Activated T-cell treated with anti-CD3 and anti-CD28 coated beads, Interleukin-2, amount 50 U/mL, for 1 hour (primary cell): Measurements from ENCODE around the gene CLEC2L.
"Not testable (repeated sequence)": the region's sequence is repeated elsewhere in the genome, so short reads cannot be mapped to it uniquely, and the experiment has no call there.

Experiments used
- DNase-seq: peaks from one replicate; pipeline ENCODE4 v3.0.0-alpha.2; 2020

CLEC2L gene

DNA sequence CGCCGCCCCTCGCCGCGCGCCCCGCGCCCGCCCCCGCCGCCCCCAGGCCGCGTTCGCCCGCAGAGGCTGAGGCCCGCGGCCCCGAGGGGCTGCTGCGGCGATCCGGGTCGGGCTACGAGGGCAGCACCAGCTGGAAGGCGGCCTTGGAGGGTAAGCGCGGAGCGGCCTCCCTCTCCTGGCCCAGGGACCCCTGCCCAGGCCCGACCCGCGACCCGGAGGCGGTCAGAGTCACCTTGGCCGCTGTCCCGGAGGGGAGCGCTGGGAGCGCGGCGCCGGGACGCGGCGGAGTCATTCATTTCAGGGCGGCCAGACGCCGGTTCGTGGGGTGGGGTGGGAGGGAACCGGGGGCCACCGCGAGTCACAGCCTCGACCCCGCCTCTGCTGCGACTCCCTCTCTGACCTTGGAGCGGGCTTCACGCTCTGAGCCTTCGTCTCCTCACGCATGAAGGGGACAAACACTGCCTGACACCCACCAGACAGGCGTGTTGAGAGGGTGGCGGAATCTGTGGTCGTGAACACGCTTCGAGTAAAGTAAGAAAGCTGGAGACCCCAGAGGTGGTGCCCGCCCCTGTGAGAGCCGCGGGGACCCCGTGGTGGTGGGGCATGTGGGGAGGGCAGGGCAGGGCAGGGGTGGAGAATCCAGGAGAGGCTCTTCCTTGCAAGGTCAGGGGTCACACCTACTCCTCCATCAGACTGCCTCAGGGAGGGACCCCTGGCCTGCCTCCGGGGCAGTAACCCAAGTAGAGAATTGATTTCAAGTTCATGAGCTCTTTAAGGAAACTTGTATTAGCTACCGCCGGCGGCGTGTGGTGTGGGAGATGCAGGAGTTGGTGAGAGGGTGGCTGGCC, 707 bp downstream of the CLEC2L start:
- DNase-seq, result no peak

DNA sequence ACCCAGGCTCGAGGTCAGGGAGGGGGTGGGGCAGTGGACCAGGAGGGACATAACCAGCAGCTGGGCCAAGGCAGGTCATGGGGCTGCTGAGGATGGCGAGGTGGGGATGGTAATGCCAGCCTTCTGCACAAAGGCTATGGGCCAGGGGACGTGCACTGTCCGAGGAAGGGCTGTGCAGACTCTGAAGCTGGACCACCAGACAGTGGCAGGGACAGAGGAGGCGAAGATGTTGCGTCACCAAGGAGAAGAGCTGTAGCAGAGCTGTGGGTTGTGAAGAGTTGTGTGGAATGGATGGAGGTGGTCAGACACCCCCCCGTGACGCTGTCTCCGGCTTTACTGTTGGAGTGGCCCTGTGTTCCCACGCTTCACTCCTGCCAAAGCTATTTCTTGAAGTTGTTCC, 1.8 kb downstream of the CLEC2L start:
- DNase-seq, result no peak

DNA sequence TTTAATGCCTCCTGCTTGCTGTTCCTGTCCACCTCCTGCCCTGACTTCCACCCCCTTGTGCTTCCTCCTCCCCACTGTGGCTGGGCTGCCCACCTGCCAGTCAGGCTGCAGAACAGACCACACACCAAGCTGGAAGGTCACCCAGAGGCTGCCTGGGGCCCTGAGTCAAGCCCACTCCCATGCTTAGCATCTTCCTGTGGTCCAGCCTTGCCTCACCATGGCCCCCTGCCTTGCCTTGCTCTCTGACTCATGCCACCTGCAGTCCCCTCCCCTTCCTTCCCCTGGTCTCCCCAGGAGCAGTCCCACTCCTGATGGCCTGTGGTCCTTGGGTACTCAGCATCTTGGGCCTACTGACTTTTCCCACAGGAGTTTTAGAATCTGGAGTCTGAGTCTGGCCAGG, 2.3 kb downstream of the CLEC2L start:
- DNase-seq, result no peak

DNA sequence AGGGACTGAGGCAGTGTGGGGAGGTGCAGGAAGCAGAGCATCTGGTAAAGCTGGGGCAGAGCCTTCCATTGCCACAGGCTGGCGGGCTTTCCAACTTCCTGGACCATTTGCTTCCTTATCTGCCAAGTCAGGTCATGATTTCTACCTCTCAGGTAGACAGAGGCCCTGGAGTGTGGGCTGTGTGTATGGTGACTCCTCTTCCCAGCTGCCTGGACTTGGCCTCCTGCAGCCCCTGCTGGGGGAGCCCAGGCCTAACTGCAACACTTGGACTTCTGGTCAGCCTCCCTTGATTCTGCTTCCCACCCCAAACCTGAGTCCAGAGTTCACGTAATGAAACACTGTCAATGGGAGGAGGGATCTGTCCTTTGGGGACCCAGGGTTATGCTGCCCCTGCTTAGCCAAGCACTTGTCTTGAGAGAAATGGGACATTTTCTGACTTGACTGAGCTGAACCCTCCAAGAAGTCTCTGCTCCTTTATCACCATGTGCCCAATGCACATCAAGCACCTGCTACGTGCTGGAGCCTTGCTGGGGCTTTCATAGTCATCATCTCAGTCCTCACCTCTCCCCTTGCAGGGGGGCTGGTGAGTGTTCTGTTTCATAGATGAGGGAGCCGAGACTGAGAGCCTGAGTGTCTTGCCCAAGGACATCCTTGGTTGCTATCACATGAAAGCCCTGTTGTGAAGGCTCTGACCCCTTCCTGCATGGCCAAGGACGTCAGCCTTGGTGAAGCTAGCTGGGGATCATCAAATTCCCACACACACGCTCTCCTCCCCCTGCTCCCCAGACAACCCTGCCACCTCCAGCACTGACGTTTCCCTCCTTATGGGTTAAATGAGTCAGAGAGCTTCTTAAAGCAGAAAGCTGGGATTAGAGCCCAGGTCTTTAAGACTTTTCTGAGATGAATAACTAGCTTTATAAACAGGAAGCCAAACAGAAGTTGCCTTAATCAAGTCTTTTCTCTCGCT, 3.4 kb downstream of the CLEC2L start:
- DNase-seq, result no peak

DNA sequence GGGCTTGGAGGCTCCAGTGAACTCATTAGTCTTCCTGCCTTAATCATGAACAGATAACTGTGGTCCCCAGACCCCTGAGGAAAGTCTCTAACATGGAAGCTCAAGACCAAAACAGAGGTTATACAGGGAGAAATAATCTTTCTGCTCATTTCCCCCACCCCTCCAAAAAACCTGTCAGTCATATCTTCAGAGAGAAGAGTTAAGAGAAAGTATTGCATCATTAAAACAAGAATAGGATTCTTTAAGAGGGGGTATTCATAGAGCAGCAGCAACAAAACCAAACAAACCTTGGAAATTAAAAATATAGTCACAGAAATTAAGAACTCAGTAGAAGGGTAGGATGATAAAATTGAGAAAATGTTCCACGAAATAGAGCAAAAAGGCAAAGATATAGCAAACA, 7.6 kb downstream of the CLEC2L start:
- no peak for DNase-seq

DNA sequence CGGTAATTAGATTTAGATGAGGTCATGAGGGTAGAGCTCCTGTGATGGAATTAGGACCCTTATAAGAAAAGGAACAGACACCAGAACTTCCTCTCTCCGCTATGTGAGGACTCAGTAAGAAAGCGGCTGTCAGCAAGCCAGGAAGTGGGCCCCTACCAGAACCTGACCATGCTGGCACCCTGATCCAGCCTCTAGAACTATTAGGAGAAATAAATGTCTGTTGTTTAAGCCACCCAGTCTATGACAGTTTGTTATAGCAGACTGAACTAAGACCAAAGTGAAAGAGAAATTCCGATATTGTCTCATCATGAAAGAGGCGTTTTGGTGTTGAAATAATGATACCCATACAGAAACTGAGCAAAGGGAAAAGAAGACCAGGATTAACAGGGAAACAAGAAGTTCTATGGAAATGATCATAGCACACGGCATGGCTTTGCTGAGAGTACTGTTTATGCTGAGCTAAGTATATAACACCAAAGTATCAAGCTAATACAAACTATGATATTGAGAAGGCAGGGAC, 9.2 kb downstream of the CLEC2L start:
- no peak for DNase-seq

DNA sequence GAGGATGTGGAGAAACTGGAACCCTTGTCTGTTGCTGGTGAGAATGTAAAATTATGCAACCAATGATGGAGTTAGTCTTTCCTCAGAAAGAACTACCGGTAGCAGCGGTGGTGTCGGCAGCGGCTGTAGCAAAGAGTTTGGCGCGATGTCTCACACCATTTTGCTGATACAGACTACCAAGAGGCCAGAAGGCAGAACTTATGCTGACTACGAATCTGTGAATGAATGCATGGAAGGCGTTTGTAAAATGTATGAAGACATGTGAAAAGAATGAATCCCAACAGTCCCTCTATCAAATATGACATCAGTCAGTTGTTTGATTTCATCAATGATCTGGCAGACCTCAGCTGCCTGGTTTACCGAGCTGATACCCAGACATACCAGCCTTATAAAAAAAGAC, 10.6 kb downstream of the CLEC2L start:
- DNase-seq, result no peak

DNA sequence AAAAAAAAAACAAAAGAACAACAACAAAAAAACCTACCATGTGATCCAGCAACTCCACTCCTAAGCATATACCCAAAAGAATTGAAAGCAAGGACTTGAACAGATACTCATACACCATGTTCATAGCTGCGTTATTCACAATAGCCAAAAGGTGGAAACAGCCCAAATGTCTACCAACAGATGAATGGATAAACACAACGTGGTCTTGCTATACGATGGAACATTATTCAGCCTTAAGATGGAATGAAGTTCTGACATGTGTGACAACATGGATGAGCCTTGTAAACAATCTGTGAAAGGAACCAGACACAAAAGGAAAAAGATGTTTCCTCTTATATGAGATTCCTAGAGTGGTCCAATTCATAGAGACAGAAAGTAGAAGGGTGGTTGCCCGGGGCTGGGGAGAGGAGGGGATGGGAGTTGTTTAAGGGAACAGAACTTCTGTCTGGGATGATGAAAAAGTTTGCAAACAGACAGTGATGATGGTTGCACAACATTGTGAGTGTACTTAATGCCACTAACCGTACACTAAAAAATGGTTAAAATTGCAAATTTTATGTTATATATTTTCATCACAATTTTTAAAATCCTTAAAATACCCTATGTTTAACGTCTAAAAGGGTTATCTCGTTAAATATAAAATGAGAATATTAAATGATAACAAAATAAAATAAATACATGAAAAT, 11.6 kb downstream of the CLEC2L start:
- no peak for DNase-seq

DNA sequence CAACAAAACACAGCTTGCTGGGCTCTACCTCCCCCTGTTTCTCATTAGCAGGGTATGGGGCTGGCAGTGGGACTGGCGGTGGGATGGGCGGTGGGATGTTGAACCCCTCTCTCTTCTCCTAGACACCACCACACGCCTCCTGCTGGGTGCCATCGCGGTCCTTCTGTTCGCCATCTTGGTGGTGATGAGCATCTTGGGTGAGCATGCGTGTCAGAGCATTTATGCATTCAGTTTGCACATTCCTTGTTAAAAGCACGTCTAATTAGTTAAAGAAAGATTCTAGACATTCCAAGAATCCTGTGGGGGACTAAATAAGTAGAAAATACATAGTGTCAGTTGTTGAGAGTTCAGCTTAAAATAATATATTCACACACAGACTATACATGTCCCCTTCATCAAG, 12.7 kb downstream of the CLEC2L start:
- no peak for DNase-seq

DNA sequence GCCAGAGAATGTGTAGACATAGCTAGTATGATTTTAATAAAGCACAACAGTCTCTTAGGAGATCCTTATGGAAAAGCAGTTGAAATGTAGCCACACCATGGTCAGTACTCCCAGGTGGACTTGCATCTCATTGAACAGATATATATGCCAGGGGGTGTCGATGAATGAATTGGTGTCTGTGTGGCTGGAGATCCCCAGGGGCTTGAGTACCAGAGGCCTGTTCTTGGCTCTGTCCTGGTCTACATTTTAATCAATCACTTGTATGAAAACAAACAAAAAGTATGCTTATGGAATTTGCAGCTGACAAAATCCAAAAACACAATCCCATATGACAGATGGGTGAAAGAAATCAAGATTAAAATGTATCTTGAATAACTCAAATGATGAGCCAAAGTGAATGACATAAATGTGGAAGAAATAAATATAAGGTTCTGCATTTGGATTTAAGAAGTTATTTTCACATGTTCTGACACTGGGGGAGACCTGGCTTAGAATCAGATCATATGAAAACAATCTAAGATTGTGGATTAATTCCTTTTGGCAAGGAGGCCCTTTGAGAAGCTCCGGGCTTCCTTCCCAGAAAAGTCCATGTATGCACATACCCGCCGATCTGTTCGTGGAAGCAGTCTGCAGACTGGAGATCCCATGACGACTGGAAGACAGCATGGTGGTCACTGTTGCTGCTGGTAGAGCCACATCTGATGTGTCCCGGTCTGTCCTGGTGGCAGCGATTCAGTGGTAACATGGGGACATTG, 15.6 kb downstream of the CLEC2L start:
- no peak for DNase-seq

DNA sequence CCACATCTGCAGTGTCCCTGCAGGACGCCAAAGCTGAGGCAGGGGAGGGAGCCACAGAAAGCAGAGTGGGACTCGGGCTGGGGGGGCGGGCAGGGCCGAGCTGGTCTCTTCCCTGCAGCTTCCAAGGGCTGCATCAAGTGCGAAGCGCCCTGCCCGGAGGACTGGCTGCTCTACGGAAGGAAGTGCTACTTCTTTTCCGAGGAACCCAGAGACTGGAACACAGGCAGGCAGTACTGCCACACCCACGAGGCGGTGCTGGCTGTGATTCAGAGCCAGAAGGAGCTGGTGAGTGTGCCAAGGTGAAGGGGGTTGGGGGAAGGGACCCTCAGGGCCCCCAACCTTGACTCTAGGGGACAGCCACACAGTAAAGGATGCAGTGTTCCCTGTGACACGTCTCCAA, 16.7 kb downstream of the CLEC2L start:
- no peak for DNase-seq

DNA sequence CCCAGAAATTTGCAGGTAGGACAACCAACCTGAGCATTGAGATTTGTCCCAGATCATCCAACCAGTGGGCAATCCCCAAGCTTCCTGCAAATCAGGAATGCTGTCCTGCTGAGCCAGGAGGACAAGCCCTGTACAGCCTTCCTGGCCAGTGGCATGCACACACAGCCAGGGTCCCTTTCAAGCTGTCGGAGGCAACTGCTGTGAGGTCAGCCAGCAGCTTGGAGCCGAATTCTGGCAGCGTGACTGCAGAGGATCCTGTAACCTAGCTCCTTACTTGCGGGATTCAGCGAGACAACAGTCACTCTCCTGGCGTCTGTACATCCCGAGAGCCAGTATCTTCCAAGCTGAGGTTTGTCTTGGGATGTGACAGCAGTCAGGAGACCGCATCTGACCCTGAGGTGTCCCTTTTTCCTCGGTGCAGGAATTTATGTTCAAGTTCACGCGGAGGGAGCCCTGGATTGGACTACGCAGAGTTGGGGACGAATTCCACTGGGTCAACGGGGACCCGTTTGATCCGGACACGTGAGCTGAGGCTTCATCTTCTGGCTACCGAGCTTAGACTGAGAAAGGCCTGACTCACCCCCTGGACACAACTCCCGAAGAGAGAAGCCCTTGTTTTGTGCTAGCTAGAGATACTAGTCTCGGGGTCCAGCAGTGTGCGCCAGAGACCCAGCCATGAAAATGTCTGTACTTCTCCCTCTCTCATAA, 18.3 kb downstream of the CLEC2L start:
- DNase-seq, result no peak

DNA sequence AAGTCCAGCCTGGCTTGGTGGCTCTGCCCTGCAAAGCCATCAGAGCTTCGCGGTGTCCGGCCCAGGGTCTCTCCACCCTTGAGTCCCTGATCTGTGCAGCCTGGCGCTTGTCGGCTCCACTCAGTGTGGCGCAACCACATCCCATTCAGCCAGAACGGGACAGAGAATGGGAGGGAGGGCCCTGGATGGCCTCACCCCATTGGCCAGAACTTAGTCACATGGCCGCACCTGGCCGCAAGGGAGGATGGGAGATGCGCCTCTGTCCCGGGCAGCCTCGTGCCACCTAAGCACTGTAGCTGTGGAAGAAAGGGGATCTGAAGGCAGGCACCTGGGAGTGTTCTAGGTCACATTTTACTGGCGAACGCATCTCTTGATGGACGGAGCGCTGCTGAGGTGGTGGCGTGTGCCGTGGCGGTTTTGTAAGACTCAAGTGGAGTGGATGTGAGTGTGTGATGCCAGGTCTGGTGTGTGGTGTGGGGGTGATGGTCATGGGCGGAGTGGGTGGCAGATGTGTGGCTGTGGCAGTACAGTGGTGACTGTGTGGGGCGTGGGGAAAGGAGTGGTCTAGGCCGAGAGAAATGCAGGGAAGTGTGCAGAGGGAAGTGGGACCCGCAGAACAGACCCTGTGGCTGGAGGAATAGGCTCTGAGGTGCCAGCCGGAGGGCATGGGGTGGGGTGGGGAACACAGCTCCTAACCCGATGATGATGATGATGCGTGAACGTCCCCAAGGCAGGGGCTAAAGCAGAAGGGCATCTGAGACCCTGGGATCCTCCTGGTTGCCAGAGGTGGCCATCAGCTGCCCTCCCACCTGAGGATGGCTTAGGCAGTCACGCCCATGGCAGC, 19.0 kb downstream of the CLEC2L start:
- no peak for DNase-seq

DNA sequence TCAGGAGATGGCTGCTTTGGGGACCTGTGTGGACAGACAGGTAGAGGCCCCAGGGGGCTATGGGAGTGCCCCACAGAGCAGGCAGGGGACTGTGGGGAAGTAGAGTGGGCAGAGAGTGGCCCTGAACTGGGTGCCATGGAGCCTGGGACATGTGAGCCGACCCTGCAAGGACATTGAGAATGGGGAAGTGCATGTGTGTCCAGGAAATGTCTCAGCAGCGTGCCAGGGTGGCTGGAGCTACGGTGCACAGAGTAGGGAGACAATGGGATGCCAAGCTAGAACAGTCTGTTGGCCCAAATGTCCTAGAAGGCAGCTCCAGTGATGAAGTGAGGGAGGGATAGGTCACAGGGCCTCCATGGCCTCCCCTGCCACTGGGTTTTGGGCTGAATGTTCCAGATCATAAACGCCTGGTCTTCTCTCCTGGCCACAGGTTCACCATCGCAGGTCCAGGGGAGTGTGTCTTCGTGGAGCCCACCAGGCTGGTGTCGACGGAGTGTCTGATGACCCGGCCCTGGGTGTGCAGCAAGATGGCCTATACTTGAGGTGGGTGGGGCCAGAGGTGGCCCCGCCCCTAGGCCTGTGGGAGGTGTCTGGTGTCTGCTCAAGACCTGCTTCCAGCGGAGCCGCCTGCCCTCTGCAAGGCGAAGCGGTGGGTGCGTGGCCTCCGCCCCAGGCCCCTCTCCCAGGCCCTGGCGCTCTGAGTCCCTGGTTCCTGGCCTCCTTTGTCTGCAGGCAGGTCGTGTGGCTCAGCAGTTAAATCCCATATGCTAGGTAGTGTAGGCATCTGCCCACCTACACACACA, 20.5 kb downstream of the CLEC2L start:
- DNase-seq, result no peak

DNA sequence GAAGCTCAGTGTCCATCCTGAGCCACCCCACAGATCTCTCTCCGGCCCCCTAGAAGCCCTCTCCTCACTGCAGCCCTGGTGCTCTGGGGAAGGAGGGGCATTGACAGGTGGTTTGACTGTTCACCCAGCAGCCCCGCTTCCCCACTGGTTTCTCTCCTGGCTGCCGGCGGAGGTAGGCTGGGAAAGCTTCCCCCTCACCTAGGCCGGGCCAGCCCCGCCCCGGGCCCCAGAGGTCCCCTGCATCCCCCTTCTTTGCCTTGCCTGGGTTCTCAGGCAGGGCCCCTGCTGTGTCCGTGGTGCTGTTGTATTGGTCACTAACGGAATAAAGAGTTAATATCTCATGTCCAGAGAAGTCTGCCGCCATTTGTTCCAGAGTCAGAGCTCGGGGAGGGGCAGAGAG, 21.2 kb downstream of the CLEC2L start:
- no peak for DNase-seq

DNA sequence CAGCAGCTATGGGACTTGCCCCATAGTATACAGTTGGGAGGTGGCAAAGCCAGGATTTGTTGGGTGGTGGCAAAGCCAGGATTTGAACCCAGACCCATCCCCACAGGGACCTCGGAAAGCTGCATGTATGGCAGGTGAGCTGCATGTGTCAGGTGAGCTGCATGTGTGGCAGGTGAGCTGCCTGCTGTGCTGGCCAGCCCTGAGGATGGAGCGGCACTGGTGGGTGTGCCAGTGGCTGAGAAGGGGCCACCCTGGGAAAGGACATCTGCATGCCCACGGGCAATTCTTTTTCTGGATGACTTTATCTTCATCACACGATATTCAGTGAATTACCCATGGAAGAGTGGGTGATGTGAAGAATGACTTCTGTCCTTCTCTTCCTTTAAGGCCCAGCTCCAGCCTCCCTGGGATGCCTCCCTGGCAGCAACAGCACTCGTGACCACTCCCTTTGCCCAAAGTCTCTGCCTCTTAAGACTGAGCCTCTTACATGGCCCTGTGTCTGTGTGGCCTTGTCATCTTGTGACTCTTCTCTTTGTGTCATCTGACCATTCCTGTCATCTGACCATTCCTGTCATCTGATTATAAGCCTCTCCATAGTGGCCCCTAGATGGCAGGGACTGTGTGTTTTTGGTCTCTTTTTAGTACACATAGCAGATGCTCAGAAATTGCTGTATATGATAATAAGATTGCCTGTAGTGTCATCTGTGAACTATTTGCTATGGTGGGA, 25.0 kb downstream of the CLEC2L start:
- no peak for DNase-seq

DNA sequence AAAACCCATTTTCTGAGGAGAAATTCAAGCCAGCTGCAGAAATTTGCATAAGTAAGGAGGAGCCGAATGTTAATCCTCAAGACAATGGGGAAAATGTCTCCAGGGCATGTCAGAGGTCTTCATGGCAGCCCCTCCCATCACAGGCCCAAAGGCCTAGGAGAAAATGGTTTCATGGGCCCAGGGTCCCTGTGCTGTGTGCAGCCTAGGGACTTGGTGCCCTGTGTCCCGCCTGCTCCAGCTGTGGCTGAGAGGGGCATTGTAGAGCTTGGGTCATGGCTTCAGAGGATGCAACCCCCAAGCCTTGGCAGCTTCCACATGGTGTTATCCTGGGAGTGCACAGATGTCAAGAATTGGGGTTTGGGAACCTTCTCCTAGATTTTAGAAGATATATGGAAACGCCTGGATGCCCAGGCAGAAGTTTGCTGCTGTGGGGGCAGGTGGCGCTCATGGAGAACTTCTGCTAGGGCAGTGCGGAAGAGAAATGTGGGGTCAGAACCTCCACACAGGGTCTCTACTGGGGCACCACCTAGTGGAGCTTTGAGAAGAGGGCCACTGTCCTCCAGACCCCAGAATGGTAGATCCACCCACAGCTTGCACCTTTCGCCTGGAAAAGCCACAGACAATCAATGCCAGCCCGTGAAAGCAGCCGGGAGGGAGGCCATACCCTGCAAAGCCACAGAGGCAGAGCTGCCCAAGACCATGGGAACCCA, 30.7 kb downstream of the CLEC2L start:
- DNase-seq, result not testable (repeated sequence)

DNA sequence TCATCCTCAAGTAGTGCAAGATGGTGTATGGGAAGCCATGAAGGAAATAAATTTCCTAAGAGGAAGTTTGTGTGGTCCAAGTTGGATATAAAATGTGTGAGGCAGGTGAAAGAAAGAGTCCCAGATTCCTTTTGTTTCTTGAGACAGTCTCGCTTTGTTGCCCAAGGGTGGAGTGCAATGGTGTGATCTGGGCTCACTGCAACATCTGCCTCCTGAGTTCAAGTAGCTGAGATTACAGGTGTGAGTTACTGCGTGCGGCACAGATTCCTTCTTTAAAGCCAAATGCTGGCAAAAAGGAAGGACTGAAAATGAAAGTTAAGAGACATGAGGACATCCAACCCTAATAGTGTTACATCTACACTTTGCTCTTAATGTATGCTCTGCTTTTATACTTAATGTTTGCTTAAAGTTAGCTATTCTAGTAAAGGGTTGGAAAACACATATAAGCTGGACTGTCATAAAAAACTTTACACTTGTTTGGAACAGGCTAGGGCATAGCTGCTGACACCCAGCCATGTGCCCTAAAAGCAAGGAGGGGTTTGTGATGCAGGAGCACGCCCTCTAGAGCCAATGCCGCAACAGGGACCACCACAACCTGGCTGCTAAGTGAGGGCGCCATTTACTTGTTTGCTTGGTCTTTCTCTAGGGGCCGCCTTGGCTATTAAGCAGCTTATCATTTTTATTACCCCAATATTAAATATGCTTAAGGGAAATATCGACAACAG, 34.5 kb downstream of the CLEC2L start:
- no peak for DNase-seq
